SK-MEL-5 (cell line): ENCODE data around the gene CEP85L. TPM values are rescaled to one million over a fixed set of nuclear protein-coding genes. Genes with fewer than 3 reads are reported as not detected.

ENCODE experiments used
- DNase-seq: peaks from one replicate; pipeline ENCODE4 v3.0.0-alpha.2; 2016; ENCODE audit warnings: low read depth, low spot score
- in situ Hi-C: cut with HindIII; loops from 2 replicates; pipeline ENCODE4 v1.10.0; 2016; ENCODE audit warnings: low sequenced_read_pairs, high pct_unique_total_duplicates, low pct_unique_long_range_greater_than_20kb
- total RNA-seq: library from RNA; depleted of rRNA; stranded (reverse); fragments of >200 nt; shearing (Covaris generic); gene quantifications from 2 replicates; pipeline ENCODE4 v1.2.3, GENCODE V29; 2014

The CEP85L gene
- total RNA-seq, 1 experiment from 2014 or later: 12.1 TPM

DNA sequence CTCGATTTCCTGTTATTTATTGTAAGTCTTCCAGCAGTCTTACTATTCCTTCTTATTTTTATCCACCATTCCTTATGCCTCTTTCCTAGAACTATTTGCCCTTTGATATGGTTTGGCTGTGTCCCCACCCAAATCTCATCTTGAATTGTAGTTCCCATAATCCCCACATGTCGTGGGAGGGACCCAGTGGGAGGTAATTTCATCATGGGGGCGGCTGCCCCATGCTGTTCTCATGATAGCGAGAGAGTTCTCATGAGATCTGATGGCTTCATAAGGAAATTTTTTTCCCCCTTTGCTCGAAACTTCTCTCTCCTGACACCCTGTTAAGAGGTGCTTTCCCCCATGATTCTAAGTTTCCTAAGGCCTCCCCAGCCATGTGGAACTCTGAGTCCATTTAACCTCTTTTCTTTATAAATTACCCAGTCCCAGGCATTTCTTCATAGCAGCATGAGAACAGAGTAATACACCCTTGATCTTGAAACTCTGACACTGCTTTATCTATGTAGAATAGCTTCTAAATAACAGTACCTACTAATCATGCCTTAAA is 54.5 kb downstream of the CEP85L start:
- no peak for DNase-seq
- in situ Hi-C loops: no loop called here

DNA sequence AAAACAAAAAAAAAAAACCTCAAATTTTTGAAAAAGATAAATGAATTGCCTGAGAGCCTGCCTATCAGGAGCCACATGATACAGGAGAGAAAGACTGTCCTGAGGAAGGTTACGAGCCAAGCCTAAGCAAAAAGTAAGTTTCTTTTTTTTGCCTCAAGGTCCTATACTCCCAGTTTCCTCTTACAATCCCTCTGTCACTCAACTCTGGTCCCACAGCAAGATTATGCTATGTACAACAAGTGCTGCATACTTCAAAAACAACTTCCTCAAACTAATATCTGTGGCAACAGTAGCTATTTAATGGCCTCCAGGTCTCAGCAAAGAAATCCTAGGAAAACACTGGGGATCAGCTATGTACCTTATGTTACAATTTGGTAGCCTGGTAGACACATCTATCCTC is 56.5 kb downstream of the CEP85L start:
- no peak for DNase-seq
- in situ Hi-C loops: no loop called here

DNA sequence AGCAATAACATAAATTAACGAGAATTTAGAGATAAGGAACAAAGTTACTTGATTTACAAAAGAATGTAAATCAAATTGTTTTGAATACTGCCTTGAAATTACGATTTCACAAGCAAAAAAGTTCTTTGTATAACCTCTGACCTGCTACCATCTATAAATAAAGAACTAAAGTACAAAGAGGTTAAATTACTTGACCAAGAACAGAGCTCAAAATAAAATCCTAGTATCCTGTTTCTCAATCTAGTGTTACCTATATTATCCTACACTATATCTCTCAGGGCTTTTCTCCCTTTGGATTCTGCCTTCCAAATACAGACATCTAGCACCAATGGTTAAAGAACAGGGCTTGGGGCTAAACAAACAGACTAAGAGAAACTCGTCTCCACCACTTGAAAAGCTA is 59.5 kb downstream of the CEP85L start:
- DNase-seq: no peak
- in situ Hi-C loops: no loop called here

DNA sequence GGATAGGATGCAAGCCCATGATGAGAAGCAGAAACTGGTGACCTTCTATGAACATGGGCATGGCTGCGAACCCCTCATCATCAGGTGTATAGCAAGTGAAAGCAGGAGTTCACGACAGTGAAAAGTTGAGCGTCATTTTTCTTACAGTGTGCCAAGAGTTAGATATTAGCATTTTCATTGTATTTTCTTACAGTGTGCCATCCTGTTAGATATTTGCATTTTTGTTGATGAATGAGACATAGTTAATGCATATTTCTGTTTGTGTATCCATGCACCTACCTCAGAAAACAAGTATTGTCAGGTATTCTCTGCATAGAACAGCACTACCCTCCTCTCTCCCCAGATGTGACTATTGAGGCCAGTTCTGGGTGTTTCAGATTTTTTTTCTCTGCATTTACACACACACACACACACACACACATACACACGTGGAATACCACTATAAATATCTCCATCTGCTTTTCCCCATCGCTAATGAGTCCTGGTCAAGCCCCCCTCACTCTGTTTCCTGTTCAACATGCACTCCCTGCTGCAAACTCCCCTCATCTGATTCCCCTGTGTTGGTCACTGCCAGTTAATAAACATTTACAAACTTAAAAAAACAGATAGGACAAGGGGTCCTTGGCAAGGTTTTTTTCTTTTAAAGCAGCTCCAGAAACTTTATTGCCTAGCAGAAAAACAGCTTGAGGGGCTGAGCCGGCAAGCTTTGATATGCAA is 61.6 kb downstream of the CEP85L start:
- in situ Hi-C loops: no loop called here
- DNase-seq: no peak

DNA sequence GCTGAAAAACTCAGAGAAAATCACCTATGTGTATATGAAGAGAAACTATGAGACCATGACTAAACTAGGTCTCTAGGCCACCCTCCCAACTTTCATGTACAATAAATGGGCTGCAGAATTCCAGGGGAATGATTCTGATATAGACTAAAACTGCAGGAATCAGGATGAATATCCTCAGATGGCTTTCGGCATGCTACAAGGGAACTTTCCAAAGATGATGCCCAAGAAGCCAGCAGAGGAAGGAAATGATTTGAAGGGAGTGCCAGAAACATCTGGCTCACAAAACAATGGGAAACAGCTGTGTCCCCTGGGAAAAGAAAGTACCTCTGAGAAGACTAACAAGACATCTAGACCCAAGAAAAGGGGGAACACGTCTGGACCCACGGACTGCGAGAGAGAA is 62.2 kb downstream of the CEP85L start:
- DNase-seq: no peak
- in situ Hi-C loops: no loop called here

DNA sequence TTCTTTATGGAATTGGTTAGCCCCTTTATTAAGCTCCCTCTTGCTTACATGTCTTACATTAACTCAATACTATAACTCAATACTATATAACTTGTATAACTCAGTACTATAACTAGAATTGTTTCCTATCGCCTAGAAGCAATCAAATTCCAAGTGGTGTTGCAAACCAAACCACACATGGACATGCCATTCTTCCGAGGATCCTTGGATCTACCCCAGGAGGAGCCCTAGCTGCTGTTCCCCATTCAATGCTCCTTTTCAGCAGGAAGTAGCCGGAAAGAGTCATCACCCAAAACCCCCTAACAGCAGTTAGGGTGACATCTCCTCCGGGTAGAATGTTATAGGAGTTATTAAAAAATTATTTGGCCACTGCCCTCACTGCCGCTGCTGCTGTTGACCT is 62.8 kb downstream of the CEP85L start:
- in situ Hi-C loops: no loop called here
- DNase-seq: no peak

DNA sequence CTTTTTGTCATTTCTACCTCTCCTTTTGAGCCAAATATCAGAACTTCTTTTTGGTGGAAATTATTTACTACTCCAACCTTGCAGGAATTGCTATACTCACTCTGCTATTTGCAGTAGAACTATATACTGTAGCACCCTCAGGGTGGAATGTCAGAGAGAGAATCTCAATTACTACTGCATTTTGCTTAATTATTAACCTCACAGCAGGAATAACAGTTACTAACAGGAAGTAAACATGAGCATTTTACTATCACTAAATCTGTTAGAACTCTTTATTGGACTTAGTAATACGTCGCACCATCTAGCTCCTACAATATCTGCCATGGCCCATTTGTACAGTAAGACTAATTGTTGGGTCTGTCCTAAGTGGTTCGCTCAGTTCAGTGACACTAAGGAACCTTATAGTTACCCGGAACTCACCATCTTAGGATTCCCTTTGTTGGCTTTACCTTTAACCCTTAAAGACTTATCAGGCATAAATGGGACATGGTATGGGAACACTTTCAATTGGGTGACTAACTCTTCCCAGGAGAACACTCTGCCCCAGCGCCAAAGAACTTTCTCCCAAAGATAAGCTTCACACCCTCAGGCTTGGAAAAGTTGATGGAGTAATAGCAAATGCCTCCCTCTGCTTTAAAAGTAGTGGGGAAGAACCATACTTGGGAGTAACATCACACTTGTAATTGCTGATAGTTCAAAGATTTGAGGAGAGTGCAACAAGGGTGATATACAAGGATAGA is 64.5 kb downstream of the CEP85L start:
- DNase-seq: no peak
- in situ Hi-C loops: no loop called here

DNA sequence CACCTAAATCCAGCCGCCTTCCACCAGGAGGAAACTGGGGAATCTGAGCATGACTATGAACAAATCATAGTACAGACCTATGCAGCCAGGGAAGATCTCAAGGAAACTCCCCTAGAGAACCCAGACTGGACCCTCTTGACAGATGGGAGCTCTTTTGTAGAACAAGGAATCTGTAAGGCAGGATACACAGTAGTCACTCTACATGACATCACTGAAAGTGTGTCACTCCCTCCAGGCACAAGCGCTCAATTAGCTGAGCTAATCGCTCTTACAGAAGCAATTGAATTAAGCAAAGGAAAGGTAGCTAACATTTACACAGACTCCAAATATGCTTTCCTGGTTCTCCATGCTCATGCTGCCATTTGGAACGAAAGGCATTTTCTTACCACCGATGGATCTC is 66.5 kb downstream of the CEP85L start:
- in situ Hi-C loops: no loop called here

DNA sequence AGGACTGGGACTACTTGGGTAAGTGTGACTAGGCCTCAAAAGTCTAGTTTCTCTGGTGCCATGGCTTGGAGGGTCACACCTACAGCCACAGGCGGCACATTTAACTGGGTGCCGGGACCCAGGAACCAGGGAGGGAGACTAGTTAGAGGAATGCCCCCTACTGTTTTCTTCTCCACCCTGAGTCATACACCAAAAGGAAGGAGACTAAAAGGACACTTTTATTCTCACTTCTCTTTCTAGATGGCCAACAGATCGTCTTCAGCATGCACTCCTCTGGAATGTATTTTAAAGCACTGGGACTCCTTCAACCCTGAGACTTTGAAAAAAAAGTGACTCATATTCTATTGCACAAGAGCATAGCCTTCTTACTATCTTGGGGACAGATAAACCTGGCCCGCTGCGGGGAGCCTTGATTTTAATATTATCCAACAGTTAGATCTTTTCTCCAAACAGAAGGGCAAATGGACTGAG is 69.9 kb downstream of the CEP85L start:
- in situ Hi-C loops: no loop called here
- peak; percentile 4 for DNase-seq

More for the DNA sequence above, 66.5 kb downstream of the CEP85L start:
- DNase-seq: no peak

DNA sequence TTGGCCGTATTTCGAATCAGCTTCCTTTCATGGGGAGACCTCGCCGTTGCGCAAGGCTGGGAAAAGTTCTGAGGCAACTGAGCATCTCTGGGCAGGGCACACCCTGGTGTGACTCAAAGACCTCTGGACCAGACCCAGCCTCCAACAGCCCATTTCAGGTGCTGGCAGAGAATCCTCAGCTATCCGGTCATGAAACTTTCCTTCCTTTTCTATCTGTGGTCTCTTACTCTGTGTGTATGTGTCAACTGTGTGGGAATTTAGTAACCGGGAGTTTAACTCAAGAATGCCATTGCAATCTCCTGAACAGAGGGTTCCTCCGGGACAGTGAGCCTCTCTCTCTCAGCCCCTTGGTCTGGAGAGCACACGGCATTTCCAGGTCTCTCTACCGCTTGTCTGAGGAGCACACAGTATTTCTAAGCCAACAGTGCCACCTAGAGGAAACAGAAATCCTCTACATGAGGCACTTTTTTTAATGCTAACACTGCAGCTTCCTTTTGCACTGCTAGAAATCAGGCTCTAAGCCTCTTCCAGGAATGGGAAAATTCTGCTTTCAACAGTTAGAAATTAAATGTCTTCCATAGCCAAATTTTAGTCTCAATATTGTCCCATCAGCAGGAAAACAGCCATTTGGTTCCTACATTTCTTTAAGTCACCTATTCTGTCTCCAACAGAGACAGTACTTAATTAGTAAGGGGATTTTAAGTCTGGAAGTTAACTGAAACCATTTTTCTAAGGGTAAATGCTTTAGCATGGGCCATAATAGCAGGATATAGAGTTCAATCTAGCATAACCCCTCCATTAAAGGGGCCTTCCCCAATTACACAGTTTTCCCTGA is 70.6 kb downstream of the CEP85L start:
- in situ Hi-C loops: no loop called here
- DNase-seq: peak; percentile 77

DNA sequence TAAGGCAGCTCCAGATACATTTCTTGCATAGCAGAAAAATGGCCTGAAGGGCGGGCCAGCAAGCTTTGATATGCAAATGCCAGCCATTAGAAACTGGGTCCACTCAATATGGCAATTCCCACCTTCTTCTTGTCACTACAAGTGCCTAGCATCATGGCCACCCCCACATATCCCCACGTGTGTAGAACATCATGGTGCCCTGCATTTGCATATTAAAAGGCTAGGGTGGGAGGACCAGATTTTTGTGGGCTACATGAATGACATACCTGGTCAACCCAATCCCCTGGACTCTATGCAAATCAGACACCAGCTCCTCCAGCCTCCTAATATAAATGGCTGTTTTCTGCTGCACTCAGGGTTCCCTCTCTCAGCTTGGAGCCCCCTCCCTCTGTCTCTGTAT is 71.6 kb downstream of the CEP85L start:
- no peak for DNase-seq

DNA sequence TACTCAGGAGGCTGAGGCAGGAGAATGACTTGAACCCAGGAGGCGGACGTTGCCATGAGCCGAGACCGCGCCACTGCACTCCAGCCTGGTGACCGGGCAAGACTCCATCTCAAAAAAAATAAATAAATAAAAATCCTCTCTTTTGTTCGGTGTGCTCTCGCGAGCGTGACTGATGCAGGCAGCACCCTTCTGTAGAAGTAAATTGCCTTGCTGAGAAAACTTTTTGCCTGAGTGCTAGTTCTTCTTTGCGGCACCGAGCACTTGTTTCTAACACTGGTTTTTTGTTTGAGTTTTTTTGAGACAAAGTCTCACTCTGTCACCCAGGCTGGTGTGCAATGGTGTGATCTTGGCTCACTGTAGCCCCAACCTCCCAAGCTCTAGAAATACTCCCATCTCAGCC is 72.8 kb downstream of the CEP85L start:
- in situ Hi-C loops: no loop called here

More for the DNA sequence above, 71.6 kb downstream of the CEP85L start:
- in situ Hi-C loops: no loop called here

DNA sequence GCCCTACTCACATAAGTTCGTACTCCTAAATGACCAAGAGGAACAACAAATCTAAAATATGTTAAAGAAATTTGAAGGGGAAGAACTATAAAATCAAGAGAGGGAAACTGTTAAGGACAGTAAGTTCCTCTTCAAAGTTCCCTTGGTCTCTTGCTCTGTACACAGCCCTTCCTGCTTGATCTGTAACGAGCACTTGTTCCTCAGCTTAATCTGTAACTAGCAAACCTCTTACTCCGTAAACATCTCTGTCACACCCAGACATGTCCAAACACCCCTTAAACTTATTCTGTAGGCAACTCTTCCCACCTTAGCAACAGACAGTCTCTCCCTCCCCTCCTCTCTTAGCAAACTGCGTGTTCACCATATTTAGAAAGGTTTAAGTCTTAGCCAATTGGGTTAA is 73.4 kb downstream of the CEP85L start:
- no peak for DNase-seq
- in situ Hi-C loops: no loop called here

More for the DNA sequence above, 72.8 kb downstream of the CEP85L start:
- no peak for DNase-seq

DNA sequence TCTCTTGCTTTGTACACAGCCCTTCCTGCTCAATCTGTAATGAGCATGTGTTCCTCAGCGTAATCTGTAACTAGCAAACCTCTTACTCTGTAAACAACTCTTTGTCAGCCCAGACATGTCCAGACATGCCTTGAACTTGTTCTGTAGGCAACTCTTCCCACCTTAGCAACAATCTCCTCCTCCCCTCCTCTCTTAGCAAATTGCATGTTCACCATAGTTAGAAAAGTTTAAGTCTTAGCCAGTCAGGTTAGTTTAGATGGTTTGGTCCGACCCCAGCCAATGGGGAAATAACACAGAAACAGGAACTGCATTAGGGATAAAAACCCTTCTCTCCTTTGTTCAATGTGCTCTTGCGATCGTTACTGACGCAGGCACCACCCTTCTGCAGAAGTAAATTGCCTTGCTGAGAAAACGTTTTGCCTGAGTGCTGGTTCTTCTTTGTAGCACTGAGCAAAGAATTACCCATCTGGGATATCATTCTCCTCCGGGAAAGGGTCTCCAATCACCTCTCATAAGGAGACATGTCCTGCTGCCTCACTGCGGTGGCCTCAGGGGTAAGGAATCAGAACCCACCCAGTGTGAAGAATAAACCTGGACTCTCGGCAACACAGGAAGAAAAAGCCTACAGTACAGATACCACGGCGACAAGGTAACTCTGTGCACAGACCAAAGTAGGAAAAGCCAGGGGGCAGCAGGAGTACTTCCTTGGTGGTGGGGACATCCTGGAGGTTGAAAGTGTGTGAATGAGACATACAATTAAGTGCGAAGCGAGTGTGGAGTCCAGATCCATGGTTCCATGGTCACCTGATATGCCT is 77.1 kb downstream of the CEP85L start:
- DNase-seq: peak; percentile 4
- in situ Hi-C loops: no loop called here

DNA sequence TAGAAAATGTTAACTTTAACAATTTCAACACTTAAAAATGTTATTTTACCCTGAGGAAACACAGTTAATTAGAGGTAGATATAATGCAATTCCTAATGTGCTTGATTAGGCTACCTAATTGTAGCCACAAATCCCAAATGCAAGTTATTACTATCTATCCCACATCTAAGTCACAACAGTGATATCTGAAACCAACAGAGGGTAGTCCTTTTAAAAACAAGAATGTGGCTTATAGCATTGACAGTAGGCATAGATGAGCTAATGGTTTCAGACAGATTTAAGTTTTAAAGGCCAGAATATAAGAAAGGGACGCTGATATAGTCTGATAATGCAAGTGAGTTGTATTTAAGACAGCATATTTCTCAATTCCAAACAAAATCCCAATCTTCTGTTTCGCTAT is 80.3 kb downstream of the CEP85L start:
- no peak for DNase-seq
- in situ Hi-C loops: no loop called here

DNA sequence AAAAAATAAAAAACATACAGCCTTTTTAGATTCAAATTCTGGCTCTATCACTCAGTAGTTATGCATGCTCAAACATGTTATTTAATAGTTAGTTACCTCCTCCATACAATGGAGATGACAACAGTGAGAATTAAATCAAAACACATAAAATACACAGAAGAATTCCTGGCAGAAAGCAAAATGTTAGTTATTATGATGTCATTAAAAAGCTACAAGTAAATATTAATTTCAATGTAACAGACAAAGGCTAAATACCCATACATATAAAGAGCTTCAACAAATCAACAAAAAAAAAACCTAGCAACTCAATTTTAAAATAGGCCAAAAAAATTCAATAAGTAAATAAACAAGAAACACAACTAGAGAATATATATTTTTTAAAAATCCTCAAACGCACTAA is 81.9 kb downstream of the CEP85L start:
- no peak for DNase-seq
- in situ Hi-C loops: no loop called here

DNA sequence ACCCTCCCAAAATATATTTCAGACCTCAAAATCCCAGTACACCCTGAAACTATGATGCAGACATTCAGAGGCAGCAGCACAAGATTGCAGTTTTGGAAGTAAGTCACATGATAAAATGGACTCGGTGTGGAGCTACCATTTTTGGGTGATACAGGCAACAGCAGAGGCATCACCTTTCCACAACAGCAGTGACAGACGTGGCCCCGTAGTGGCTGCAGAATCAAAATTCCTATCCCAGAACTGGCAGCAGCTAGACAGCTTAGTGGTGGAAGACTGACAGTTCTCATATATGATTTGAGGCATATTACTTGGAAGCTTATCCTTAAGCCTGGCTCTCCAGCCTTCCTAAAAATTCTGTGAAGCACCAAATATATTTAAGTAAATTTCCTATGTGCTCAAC is 83.4 kb downstream of the CEP85L start:
- in situ Hi-C loops: no loop called here
- DNase-seq: no peak
